Transverse colon (tissue), 4 donors: ENCODE results near the gene LZTFL1. TPM values are rescaled to one million over a fixed set of nuclear protein-coding genes. Genes with fewer than 3 reads are reported as not detected.

Experiments
- DNase-seq: peaks from one replicate; pipeline ENCODE4 v3.0.0-alpha.2; 2019
- H3K27ac ChIP-seq, 4 donors: fragments of 200-600 bp; sonication (generic); 2 replicates each; pipeline ENCODE4 v1.5.1; 2016 to 2018; ENCODE audit warnings: inconsistent platforms in 4 of 4
- H3K27me3 ChIP-seq: fragments of 200-600 bp; sonication (generic); 2 replicates; pipeline ENCODE4 v1.5.1; 2017; ENCODE audit warnings: inconsistent platforms
- H3K36me3 ChIP-seq, 4 donors: fragments of 200-600 bp; sonication (generic); 2 replicates each; pipeline ENCODE4 v1.5.1; 2017 to 2019; ENCODE audit warnings: inconsistent platforms in 4 of 4
- H3K4me1 ChIP-seq, 4 donors: fragments of 200-600 bp; sonication (generic); 2 replicates each; pipeline ENCODE4 v1.5.1; 2017 to 2020; ENCODE audit warnings: inconsistent platforms in 4 of 4
- H3K4me3 ChIP-seq, 4 donors: fragments of 200-600 bp; sonication (generic); 1 replicate in 1 of 4; 2 replicates in 3 of 4; pipeline versions ENCODE4 v1.5.1 to v1.6.1; 2017 to 2019; ENCODE audit warnings: inconsistent platforms in 4 of 4
- H3K9me3 ChIP-seq, 2 donors: fragments of 200-600 bp; sonication (generic); 2 replicates each; pipeline ENCODE4 v1.5.1; 2017 to 2019; ENCODE audit warnings: inconsistent platforms in 2 of 2
- CTCF ChIP-seq, 5 experiments: fragments of 200-600 bp in 3 of 5; fragments of 450-650 bp in 2 of 5; sonication (generic) in 3 of 5; IDR thresholded peaks; 1 replicate in 2 of 5; 2 replicates in 3 of 5; pipeline ENCODE4 v1.5.1; 2016 to 2017; ENCODE audit warnings: antibody characterized with exemption in 5 of 5, inconsistent platforms in 3 of 5, mild to moderate bottlenecking in 2 of 5, moderate library complexity in 1 of 5
- EP300 ChIP-seq: sonication (generic); formaldehyde crosslinking; IDR thresholded peaks from one replicate; pipeline ENCODE4 v1.6.1; 2017; ENCODE audit warnings: antibody characterized with exemption, low read depth
- POLR2A ChIP-seq: fragments of 450-650 bp; IDR thresholded peaks from one replicate; pipeline ENCODE4 v1.6.1; 2016; ENCODE audit warnings: antibody characterized with exemption, mild to moderate bottlenecking, moderate library complexity
- POLR2AphosphoS5 ChIP-seq, 3 donors: sonication (generic); formaldehyde crosslinking; IDR thresholded peaks; one replicate each; pipeline ENCODE4 v1.6.1; 2016; ENCODE audit warnings: antibody characterized with exemption in 3 of 3
- WGBS, 2 donors: methylation state at CpG; one replicate each; pipeline ENCODE4 v1.1.5; 2018; ENCODE audit warnings: low coverage in 1 of 2; 5-methylcytosine and 5-hydroxymethylcytosine counted together
- in situ Hi-C, 4 donors: fragments of 200-750 bp; cut with MboI; loops; one replicate each; pipeline versions ENCODE4 v1.15.0 to v1.15.1; 2017; ENCODE audit warnings: low sequenced_read_pairs in 3 of 4, low pct_ligation_motif_present in 1 of 4, low pct_unique_long_range_greater_than_20kb in 1 of 4
- intact Hi-C: fragments of 100-400 bp; cut with DNase I; formaldehyde crosslinking; loops from one replicate; pipeline ENCODE4 v1.15.1; 2023; ENCODE audit warnings: low total_unique reads
- total RNA-seq, 4 donors: library from RNA; depleted of rRNA; stranded (reverse); fragments of >200 nt; gene quantifications; one replicate each; pipeline ENCODE4 v1.1.0, GENCODE V29; 2016

LZTFL1 gene
- total RNA-seq, 4 donors from 2014 or later = 3.7 to 10.3 (median 7.8) TPM

DNA sequence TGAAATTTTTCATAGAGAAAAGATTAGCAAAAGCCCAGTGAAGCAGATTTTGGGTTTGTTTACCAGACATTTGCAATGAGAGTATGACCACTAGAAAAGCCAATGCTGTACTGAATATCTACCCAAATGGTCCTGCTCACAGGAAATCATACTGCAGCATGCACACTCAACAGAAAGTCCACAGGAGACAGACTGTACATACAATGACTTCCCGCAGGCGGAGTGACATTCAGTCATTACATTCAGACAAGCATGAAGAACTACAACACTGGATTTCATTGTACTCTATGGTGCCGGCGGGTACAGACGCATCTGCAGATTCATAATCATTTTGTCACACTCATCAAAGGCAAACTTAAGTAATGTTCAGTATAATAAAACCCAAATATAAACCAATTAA lies 11.8 kb downstream of the LZTFL1 start:
- Histone ChIP-seq H3K27ac (no peak overlapping the region), H3K36me3 (peaks cover 0 to 43% (median 6%) of the 10 kb centered on the region in 4 donors), H3K4me3 (no peak overlapping the region), H3K4me1 (no peaks in the 10 kb centered on the region), H3K27me3 (no peaks in the 10 kb centered on the region), H3K9me3 (no peaks in the 10 kb centered on the region)
- no peak for DNase-seq
- TF ChIP-seq POLR2AphosphoS5 (IDR thresholded peaks at IDR 0.05) (no peak), CTCF (IDR thresholded peaks at IDR 0.05) (no peak)
- 87 to 98% methylated on average over 5 of the region's 5 CpGs for WGBS, 2 donors
- intact Hi-C loops = no loop called here
- in situ Hi-C loops = no loop called here

DNA sequence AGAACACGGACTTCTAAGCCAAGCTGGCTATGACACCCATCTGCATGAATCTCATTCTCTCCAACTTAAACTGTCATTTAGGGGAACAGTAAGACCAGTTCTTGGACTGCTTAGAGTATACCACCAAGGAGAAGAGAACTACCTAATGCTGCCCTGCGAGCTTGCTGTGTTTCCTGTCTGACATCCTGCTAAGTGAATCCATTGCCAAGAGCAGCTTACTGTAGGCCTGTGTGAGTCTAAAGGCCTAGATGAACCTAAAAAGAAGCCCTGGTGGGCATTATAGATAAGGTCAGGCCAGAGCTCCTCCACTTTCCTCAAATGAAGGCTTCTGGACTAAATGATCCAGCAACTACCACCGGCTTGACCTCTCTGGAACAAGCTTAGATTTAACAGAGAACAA lies 15.0 kb downstream of the LZTFL1 start:
- intact Hi-C loops (no loop called here), in situ Hi-C loops (no loop called here)
- Histone ChIP-seq H3K9me3 (no peaks in the 10 kb centered on the region), H3K27me3 (no peaks in the 10 kb centered on the region), H3K4me1 (no peaks in the 10 kb centered on the region), H3K27ac (no peak overlapping the region), H3K36me3 (peaks cover 0 to 36% (median 5%) of the 10 kb centered on the region in 4 donors), H3K4me3 (no peak overlapping the region)
- DNase-seq = no peak
- 83% methylated on average over 1 to 3 of the region's 3 CpGs for WGBS, 2 donors
- no peak for TF ChIP-seq CTCF (IDR thresholded peaks at IDR 0.05)
- TF ChIP-seq POLR2A = no peak
- no peak for TF ChIP-seq EP300
- no peak for TF ChIP-seq POLR2AphosphoS5 (IDR thresholded peaks at IDR 0.05)

DNA sequence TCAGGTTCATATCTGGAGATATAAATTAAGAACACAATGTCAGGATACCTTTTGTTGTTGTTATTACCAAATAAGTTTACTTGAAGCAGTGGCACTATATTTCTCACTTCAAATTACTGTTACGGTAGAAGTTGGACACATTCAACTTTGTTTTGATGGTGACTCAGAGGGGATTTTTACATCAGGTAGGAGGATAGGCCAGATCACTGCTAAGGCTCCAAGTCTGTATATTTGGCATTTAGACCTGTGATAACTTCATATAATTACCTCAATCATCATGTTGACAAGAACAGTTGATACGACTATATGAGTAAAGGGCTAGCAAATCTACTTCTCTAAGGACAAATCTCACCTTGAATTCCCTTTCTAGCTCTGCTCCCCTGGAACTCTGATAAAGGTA lies 15.6 kb downstream of the LZTFL1 start:
- intact Hi-C loops (no loop called here), in situ Hi-C loops (no loop called here)
- Histone ChIP-seq H3K9me3 (no peaks in the 10 kb centered on the region), H3K27me3 (no peaks in the 10 kb centered on the region), H3K4me3 (no peak overlapping the region), H3K27ac (no peak overlapping the region), H3K36me3 (peaks cover 0 to 36% (median 5%) of the 10 kb centered on the region in 4 donors), H3K4me1 (no peaks in the 10 kb centered on the region)
- TF ChIP-seq POLR2A (no peak), POLR2AphosphoS5 (IDR thresholded peaks at IDR 0.05) (no peak), CTCF (IDR thresholded peaks at IDR 0.05) (no peak), EP300 (no peak)
- 62 to 73% methylated on average over 2 of the region's 2 CpGs for WGBS, 2 donors
- DNase-seq = no peak

- peaks cover 0 to 16% (median 3%) of the 10 kb centered on the region in 4 donors for H3K36me3 ChIP-seq
- no peak for DNase-seq
- H3K4me3 ChIP-seq = no peak overlapping the region
- WGBS, 2 donors = 80 to 100% methylated on average over 1 of the region's 1 CpG
- no peak overlapping the region for H3K27ac ChIP-seq
- intact Hi-C loops = no loop called here
- H3K27me3 ChIP-seq = no peaks in the 10 kb centered on the region
- H3K4me1 ChIP-seq = peaks cover 0 to 20% (median 8%) of the 10 kb centered on the region in 4 donors
- TF ChIP-seq EP300 (no peak), CTCF (IDR thresholded peaks at IDR 0.05) (no peak), POLR2AphosphoS5 (IDR thresholded peaks at IDR 0.05) (no peak), POLR2A (no peak)
- in situ Hi-C loops = no loop called here
- H3K9me3 ChIP-seq = no peaks in the 10 kb centered on the region
These were observed 20.8 kb downstream of the LZTFL1 start for GRCh38 chr3:45821127-45821526.
